HG03280 (cell line): ENCODE data around the gene STX1B.
"Not testable (repeated sequence)": the region's sequence is repeated elsewhere in the genome, so short reads cannot be mapped to it uniquely, and the experiment has no call there.

ENCODE experiments used
- ATAC-seq: cut with Tn5 transposase; IDR thresholded peaks from one replicate; pipeline ENCODE4 v1.9.1; 2021; ENCODE audit warnings: mild to moderate bottlenecking, moderate library complexity; ENCODE audit not compliant: unreplicated experiment

STX1B gene

GRCh38 chr16:31010585-31011325 lies at the start of gene STX1B:
Gene STX1B (minus strand): TSS chr16:31010638. CDS start chr16:31010396, 242 bp downstream.
- ATAC-seq, result no peak

- ATAC-seq, result no peak
Observed at GRCh38 chr16:31055613-31056012, 45.2 kb upstream of the STX1B start.

DNA sequence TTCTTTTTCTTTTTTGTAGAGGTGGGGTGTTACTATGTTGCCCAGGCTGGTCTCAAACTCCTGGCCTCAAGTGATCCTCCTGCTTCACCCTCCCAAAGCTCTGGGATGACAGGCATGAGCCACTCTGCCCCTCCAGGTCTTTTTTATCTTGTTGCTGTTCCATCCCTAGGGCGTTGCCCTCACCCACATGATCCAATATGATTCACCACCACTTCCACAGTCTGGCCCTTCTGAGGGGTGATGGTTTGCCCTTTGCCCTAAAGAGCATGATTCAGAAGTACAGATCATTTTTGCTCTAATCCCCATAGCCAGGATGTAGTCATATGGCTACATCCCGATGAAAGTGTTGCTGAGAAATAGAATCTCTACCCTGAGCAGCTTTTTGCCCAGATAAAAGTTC lies 41.7 kb upstream of the STX1B start:
- ATAC-seq, result no peak

DNA sequence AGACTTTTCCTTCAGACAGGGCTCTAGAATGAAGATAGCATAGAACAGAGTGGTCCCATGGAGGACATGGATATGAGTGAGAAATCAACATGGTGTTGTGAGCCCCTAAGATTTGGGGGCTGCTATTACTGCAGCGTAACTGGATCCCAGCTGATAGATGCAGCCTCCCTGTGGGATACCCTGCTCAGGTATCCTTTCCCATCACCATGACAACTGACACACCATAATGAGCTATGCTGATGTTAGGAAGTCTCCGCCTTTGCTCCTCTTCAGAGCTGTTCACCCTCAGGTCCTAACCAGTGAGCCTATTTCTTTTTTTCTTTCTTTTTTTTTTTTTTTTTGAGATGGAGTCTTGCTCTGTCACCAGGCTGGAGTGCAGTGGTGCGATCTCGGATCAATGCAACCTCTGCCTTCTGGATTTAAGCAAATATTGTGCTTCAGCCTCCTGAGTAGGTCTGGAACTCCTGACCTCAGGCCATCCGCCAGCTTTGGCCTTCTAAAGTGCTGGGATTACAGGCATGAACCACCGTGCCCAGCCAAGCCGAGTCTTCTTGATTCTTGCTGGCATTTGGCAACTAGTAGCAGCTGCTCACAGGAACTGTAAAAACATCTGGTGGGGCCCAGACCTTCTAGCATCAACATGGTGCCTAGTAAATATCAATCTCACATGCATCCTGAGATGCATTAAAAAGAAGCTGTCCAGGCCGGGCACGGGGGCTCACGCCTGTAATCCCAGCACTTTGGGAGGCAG lies 40.0 kb upstream of the STX1B start:
- no peak for ATAC-seq

GRCh38 chr16:31043898-31044481 lies 33.6 kb upstream of the STX1B start:
- ATAC-seq, result no peak

- ATAC-seq, result no peak
Observed at GRCh38 chr16:31043352-31043751, 32.9 kb upstream of the STX1B start.

DNA sequence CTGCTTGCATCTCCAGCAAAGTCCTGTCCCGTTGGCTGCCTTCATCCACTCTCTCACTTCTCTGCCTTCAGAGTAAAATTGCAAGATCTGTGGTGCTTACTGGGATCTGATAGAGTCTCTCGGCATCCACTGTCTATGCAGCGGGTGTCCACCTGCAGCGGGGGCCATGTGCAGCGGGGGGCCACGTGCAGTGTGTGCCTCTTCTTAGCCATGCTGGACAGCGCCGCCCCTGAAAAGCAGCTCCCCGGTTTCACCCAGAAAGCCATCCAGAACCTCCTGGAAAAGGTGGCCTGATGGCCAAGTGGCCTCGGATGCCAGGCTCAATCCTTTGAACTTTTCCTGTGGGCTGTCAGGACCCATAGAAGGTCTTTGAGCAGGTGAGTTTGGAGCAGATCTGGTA lies 32.4 kb upstream of the STX1B start:
- ATAC-seq, result no peak

DNA sequence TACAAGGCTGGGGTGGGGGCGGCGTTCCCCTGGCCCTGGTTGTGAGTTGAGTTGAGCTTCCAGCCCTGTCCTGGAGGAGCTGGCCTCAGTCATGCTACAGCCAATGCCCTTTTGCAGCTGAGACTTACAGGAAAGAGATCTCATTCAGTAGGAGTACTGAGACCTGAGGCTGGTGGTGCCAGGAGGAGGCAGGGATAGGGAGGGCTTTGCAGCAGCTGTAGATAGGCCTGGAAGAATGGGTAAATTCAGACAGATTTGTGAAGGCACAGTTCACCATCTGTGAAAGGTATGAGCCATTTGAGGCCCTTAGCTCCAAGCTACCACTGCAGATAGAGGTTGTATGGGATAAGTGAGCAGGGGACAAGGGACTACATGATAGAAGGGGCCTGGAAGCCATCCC lies 28.6 kb upstream of the STX1B start:
- ATAC-seq, result no peak

GRCh38 chr16:31036691-31037090 lies 26.3 kb upstream of the STX1B start:
- no peak for ATAC-seq

- peak; percentile 36 for ATAC-seq
Observed at GRCh38 chr16:31033709-31034492, 23.5 kb upstream of the STX1B start.

DNA sequence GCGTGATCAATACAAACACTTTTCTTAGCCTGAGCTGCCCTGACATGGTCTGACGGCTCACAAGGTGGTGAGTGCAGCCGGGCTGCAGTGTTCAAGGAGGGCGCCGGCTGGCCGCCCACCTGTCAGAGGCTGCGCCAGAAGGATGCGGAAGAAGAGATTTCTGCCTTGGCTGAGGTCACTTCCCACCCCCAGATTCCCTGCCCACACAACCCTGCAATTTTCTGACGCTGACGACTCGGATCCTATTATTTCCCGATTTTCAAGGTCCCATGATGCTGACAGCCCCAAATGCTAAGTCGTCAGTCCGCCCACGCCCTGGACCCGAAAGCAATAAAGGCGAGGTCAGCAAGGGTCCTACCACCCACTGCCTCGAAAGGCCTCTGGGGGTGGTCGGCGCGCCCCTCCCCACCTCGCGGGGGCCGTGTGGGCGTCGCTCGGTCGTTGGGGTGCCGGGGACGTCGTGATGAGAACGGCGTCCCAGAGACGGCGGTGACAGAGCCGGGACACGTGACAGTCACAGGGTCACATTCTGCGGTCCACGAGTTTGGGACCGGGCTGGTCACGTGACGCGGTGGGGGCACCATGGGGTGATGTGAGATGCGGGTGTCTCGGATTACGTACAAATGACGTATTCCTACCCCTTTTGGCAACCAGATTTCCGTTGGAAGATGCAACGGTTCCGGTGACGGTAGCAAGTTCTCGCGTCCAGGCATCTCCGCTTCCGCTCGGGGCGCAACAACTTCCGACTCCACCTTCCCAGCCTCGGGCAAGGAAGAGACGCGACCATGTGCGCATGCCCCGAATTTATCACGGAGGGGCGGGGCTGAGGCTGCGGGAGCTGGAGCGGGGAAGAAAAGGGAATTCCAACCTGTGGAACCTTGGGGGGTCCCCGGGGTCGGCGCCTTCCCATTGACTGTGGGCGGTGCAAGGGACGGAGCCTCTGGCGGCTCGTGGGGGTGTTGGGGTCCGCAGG lies 22.6 kb upstream of the STX1B start, which contains the start of gene STX4:
Gene STX4, plus strand, starts transcription at position 823 of the 973 bp plus-strand sequence. CDS start 248 bp downstream, outside the sequence.
- ATAC-seq, result peak; percentile 77

- no peak for ATAC-seq
Observed at GRCh38 chr16:31031276-31031675, 20.8 kb upstream of the STX1B start.

GRCh38 chr16:31029272-31029671 lies 18.8 kb upstream of the STX1B start:
- no peak for ATAC-seq

DNA sequence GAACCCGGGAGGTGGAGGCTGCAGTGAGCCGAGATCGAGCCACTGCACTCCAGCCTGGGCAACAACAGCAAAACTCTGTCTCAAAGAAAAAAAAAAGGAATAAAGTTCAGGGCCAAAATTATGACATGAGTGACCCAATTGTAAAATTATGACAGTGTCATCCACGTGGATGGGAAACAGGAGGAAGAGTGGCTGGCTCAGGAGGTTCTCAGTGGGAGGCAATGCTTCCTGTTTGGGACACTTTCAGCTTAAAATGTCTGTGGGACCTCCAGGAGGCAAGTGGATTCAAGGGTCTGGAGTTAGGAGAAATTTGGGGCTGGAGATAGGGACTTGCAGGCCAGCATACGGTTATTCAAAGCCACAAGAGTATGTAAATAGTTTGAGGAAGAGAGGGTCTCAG lies 14.9 kb upstream of the STX1B start:
- no peak for ATAC-seq

DNA sequence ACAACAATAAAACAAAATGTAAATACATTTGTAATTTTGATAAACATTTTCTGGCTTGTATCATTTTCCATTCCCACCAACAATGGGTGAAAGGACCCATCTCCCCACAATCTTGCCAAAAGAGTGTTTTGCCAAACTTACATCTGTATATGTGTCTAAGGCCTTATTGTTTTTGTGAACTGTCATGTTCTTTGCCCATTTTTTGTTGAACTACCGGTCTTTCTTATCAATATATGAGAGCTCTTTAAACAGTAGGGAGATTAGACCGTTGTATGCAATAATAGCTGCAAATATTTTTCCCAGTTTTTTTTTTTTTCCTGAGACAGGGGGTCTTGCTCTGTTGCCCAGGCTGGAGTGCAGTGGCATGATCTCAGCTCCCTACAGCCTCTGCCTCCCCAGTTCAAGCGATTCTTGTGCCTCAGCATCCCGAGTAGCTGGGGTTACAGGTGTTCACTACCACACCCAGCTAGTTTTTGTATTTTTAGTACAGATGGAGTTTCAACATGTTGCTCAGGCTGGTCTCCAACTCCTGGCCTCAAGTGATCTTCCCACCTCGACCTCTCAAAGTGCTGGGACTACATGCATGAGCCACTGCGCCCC lies 13.3 kb upstream of the STX1B start:
- no peak for ATAC-seq

DNA sequence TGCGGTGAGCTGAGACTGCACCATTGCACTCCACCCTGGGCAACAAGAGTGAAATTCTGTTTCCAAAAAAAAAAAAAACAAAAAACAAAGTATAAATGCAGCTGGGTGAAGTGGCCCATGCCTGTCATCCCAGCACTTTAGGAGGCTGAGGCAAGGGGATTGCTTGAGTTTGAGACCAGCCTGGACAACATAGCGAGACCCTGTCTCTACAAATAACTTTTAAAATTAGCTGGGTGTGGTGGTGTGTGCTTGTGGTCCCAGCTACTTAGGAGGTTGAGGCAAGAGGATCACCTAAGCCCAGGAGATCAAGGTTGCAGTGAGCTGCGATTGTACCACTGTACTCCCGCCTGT lies 12.8 kb upstream of the STX1B start:
- ATAC-seq, result no peak

DNA sequence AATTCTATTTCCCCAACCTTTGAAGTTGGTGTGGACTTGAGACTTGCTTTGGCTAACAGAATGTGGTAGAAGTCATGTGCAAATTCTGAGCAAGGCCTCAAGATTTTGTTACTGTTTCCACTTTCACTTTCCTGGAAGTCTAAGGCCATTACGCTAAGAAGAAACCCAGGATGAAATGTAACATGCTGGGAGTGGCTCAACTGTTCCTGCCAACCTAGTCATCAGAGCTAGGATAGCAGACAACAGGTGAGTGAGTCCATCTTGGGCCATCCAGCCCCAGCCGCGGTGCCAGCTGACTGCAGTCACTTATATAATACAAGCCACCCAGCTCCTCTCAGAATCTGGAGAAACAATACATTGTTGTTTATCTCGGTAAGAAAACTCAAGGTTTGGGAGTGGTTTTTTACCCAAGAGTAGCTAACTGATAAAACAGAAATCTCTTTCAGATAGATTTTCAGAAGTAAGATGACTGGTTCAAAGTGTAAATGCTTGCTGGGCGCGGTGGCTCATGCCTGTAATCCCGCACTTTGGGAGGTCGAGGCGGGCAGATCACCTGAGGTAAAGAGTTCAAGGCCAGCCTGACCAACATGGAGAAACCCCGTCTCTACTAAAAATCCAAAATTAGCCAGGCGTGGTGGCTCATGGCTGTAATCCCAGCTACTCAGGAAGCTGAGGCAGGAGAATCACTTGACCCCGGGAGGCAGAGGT lies 12.3 kb upstream of the STX1B start:
- no peak for ATAC-seq

DNA sequence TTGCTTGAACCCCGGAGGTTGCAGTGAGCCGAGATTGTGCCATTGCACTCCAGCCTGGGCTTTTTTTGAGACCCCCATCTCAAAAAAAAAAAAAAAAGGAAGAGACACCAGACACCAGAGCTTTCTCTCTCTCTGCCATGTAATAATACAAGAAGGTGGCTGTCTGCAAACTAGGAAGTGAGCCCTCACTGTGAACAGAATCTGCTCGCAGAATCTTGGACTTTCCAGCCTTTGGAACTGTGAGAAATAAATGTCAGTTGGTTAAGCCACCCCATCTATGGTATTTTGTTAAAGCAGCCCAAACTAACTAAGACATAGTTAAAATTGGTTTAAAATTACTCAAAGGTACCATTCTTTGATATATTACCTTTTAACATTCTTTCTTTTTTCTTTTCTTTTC lies 10.1 kb upstream of the STX1B start:
- ATAC-seq, result no peak

- not testable (repeated sequence) for ATAC-seq
Observed at GRCh38 chr16:31017756-31018155, 7.3 kb upstream of the STX1B start.
